ENCODE results near the gene DNAJC11. TPM values are rescaled to one million over a fixed set of nuclear protein-coding genes. Genes with fewer than 3 reads are reported as not detected.

Gene DNAJC11
- total RNA-seq, 1 experiment from 2014 or later, result 75.6 TPM

DNA sequence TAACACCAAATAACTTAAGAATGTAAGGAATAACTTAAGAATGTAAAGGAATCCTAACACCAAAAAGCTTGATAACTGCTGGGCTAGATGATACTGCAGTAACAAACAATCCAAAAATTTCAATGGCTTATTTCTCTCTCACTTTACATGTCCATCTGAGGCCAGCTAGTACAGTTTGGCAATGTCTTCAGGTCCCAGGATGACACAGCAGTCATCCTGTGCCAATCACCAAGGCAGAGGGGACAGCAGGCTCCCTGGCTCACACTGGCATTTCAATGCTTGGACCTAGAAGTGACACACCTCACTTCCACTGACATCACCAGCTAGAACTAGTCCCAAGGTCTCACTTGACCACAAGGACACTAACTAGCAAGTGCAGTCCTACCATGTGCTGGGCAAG lies 15.3 kb downstream of the DNAJC11 start:
- H3K4me1 ChIP-seq (ENCODE audit: control insufficient read depth in 1 of 2, insufficient read depth in 2 of 2, low read length in 2 of 2), result no peaks in the 10 kb centered on the region
- peaks cover 97% of the 10 kb centered on the region for H3K79me2 ChIP-seq (ENCODE audit: insufficient read depth, low read length)
- H3K36me3 ChIP-seq (ENCODE audit: control insufficient read depth in 1 of 2, insufficient read depth in 2 of 2, low read length in 2 of 2), result no peaks in the 10 kb centered on the region
- no peak overlapping the region for H3K4me2 ChIP-seq (ENCODE audit: low read length)
- TF ChIP-seq ZFX (IDR thresholded peaks at IDR 0.05), result no peak
- no peak for TF ChIP-seq CEBPB (IDR thresholded peaks at IDR 0.05; ENCODE audit: low read depth)
- no peak for TF ChIP-seq CTCF (IDR thresholded peaks at IDR 0.05 in 2 of 3, conservative IDR thresholded peaks at IDR 0.05 in 1 of 3; ENCODE audit: borderline replicate concordance in 1 of 3, insufficient read depth in 1 of 3, low read depth in 2 of 3, low read length in 2 of 3)
- no peak for TF ChIP-seq MAX (IDR thresholded peaks at IDR 0.05)
- no peak for TF ChIP-seq EZH2 (IDR thresholded peaks at IDR 0.05)
- no peak for TF ChIP-seq FOSL1 (IDR thresholded peaks at IDR 0.05; ENCODE audit: low read depth)
- TF ChIP-seq ZBTB33 (IDR thresholded peaks at IDR 0.05; ENCODE audit: extremely low read depth, insufficient replicate concordance, low read length), result no peak
- H3K9ac ChIP-seq (ENCODE audit: low read length), result no peak overlapping the region
- CTCF ChIA-PET, result no interaction called here
- no peak for ATAC-seq
- no peak overlapping the region for H3K4me3 ChIP-seq (replicated peaks in 1 of 2; ENCODE audit: low read depth in 1 of 2, low read length in 2 of 2)
- H3K9me3 ChIP-seq (ENCODE audit: control insufficient read depth in 1 of 2, insufficient read depth in 1 of 2, low read depth in 1 of 2, low read length in 2 of 2), result no peaks in the 10 kb centered on the region
- DNase-seq (ENCODE audit: low read depth, low spot score), result no peak
- no peaks in the 10 kb centered on the region for H3K9me2 ChIP-seq (ENCODE audit: insufficient read depth)
- no peak overlapping the region for H3K27ac ChIP-seq (ENCODE audit: low read depth, low read length)
- peaks cover 11% of the 10 kb centered on the region; the same call in 1 of the 2 replicates for H4K20me1 ChIP-seq (ENCODE audit: insufficient read depth)
- RAD21 ChIA-PET (ENCODE audit: low non-redundant PET in 1 of 2, low total read pairs in 2 of 2, uncharacterized antibody in 2 of 2, unreplicated experiment in 2 of 2), result interaction anchor here in 1 of 2 experiments (0.7 kb wide), 1 partner anchor 23 kb away, joined by 3 read pairs; no protein-coding TSS in a partner anchor
- intact Hi-C loops (cut with micrococcal nuclease), result no loop called here
- BruUV-seq (replicated peaks), result no TSS peak
- POLR2A ChIA-PET, result interaction anchor here (0.5 kb wide), 1 partner anchor 833 kb away, joined by 3 read pairs; no protein-coding TSS in a partner anchor
- H2AFZ ChIP-seq (ENCODE audit: low read depth, low read length, poor library complexity, severe bottlenecking), result no peak overlapping the region
- H3K27me3 ChIP-seq (ENCODE audit: insufficient read depth, low read length), result no peaks in the 10 kb centered on the region

All from HCT116 (cell line).